ENCODE data around the gene KLHL41. TPM values are rescaled to one million over a fixed set of nuclear protein-coding genes. Genes with fewer than 3 reads are reported as not detected.

Gene KLHL41
- polyA plus RNA-seq, 1 donor (not counting 4 experiments of a cell fraction or from before 2014, with no cell fraction given) = 0.24 TPM

DNA sequence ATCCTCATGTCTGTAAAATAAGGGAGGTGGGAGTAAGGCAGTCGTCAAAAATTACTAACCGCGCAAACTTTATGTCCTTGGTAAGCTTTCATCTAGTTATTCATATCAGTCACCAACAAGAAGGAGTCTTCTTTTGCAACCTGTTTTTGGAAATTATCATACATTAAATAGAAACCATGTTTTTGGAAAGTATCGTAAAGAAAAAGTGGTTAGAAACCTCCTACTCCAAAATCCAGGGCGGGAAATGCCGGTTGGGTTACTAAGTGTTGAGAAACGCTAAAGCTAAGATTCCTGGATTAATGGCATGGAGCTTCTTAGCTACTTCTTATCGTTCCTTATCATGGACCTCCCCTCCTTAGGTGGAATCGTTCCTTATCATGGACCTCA lies 29.4 kb upstream of the KLHL41 start:
- TF ChIP-seq, protein P1, sequence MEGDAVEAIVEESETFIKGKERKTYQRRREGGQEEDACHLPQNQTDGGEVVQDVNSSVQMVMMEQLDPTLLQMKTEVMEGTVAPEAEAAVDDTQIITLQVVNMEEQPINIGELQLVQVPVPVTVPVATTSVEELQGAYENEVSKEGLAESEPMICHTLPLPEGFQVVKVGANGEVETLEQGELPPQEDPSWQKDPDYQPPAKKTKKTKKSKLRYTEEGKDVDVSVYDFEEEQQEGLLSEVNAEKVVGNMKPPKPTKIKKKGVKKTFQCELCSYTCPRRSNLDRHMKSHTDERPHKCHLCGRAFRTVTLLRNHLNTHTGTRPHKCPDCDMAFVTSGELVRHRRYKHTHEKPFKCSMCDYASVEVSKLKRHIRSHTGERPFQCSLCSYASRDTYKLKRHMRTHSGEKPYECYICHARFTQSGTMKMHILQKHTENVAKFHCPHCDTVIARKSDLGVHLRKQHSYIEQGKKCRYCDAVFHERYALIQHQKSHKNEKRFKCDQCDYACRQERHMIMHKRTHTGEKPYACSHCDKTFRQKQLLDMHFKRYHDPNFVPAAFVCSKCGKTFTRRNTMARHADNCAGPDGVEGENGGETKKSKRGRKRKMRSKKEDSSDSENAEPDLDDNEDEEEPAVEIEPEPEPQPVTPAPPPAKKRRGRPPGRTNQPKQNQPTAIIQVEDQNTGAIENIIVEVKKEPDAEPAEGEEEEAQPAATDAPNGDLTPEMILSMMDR (optimal IDR thresholded peaks at IDR 0.05 in 1 of 3, IDR thresholded peaks at IDR 0.05 in 1 of 3, conservative IDR thresholded peaks at IDR 0.05 in 1 of 3; ENCODE audit: extremely low read depth in 1 of 3, insufficient read depth in 2 of 3, low read length in 3 of 3) = no peak
- no peak for TF ChIP-seq EZH2 (IDR thresholded peaks at IDR 0.05; ENCODE audit: low read length)
- Histone ChIP-seq H3K9me3 (ENCODE audit: control insufficient read depth, low read depth, low read length) (no peaks in the 10 kb centered on the region), H3K4me1 (ENCODE audit: control insufficient read depth, extremely low read depth, insufficient read depth, low read length) (peaks cover 6% of the 10 kb centered on the region), H3K36me3 (ENCODE audit: control insufficient read depth in 2 of 2, extremely low read depth in 1 of 2, insufficient read depth in 2 of 2, low read length in 2 of 2) (peaks cover 0 to 3% of the 10 kb centered on the region in 2 experiments), H2AFZ (ENCODE audit: control insufficient read depth, low read length) (peak overlapping the region; percentile 99), H3K79me2 (ENCODE audit: control insufficient read depth, insufficient read depth, low read length) (no peaks in the 10 kb centered on the region), H3K4me3 (ENCODE audit: control insufficient read depth in 2 of 3, extremely low read depth in 1 of 3, insufficient read depth in 2 of 3, low read depth in 1 of 3, low read length in 3 of 3) (peak overlapping the region; percentile 63 to 73 (median 65)), H3K9me1 (ENCODE audit: control insufficient read depth, extremely low read depth, insufficient read depth, low read length) (no peaks in the 10 kb centered on the region), H3K4me2 (ENCODE audit: control insufficient read depth, extremely low read depth, insufficient read depth, low read depth, low read length) (peak overlapping the region; percentile 93), H3K27me3 (ENCODE audit: control insufficient read depth, extremely low read depth, insufficient read depth, low read length) (no peaks in the 10 kb centered on the region), H3K27ac (ENCODE audit: control insufficient read depth, insufficient read depth, low read length) (peak overlapping the region; percentile 58), H3K9ac (ENCODE audit: control insufficient read depth, extremely low read depth, insufficient read depth, low read length) (peak overlapping the region; percentile 80), H4K20me1 (ENCODE audit: control insufficient read depth, extremely low read depth, insufficient read depth, low read length) (no peaks in the 10 kb centered on the region)
- DNase-seq (ENCODE audit: low read depth, low spot score) = no peak
- peak; percentile 85 for FAIRE-seq
- dilution Hi-C loops (cut with MboI; ENCODE audit: extremely low pct_ligation_motif_present, low sequenced_read_pairs) = no loop called here

DNA sequence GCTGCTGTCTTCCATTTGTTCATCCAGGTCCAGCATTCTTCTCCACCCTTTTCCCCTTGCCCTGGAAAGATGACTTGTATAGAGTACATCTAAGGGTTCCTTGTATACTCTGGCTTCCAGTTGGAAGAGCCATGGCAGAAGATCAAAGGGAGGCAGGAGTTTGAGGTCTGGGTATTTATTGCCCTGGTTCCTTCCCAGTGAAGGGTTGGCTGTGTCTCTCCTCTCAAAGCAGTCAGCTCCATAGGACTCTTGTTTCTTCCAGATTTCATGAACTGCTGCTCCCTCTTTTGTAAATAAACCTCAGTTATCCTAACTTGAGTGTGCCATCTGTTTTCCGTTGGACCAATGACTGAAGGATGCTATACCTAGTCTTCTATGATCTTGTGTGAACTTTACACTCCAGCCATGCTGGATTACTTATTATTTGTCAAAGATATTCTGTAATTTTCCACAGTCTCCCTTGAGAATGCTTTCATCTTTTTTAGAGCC lies 23.8 kb upstream of the KLHL41 start:
- FAIRE-seq (no peak), DNase-seq (ENCODE audit: low read depth, low spot score) (no peak)
- Histone ChIP-seq H3K36me3 (ENCODE audit: control insufficient read depth in 2 of 2, extremely low read depth in 1 of 2, insufficient read depth in 2 of 2, low read length in 2 of 2) (peaks cover 0 to 3% of the 10 kb centered on the region in 2 experiments), H3K9me1 (ENCODE audit: control insufficient read depth, extremely low read depth, insufficient read depth, low read length) (no peaks in the 10 kb centered on the region), H3K79me2 (ENCODE audit: control insufficient read depth, insufficient read depth, low read length) (no peaks in the 10 kb centered on the region), H3K9ac (ENCODE audit: control insufficient read depth, extremely low read depth, insufficient read depth, low read length) (no peak overlapping the region), H4K20me1 (ENCODE audit: control insufficient read depth, extremely low read depth, insufficient read depth, low read length) (no peaks in the 10 kb centered on the region), H3K4me2 (ENCODE audit: control insufficient read depth, extremely low read depth, insufficient read depth, low read depth, low read length) (no peak overlapping the region), H2AFZ (ENCODE audit: control insufficient read depth, low read length) (no peak overlapping the region), H3K9me3 (ENCODE audit: control insufficient read depth, low read depth, low read length) (no peaks in the 10 kb centered on the region), H3K27me3 (ENCODE audit: control insufficient read depth, extremely low read depth, insufficient read depth, low read length) (no peaks in the 10 kb centered on the region), H3K4me3 (ENCODE audit: control insufficient read depth in 2 of 3, extremely low read depth in 1 of 3, insufficient read depth in 2 of 3, low read depth in 1 of 3, low read length in 3 of 3) (no peak overlapping the region), H3K27ac (ENCODE audit: control insufficient read depth, insufficient read depth, low read length) (no peak overlapping the region), H3K4me1 (ENCODE audit: control insufficient read depth, extremely low read depth, insufficient read depth, low read length) (no peaks in the 10 kb centered on the region)
- dilution Hi-C loops (cut with MboI; ENCODE audit: extremely low pct_ligation_motif_present, low sequenced_read_pairs) = no loop called here
- TF ChIP-seq, protein P1 (optimal IDR thresholded peaks at IDR 0.05 in 1 of 3, IDR thresholded peaks at IDR 0.05 in 1 of 3, conservative IDR thresholded peaks at IDR 0.05 in 1 of 3; ENCODE audit: extremely low read depth in 1 of 3, insufficient read depth in 2 of 3, low read length in 3 of 3) = no peak
- TF ChIP-seq EZH2 (IDR thresholded peaks at IDR 0.05; ENCODE audit: low read length) = no peak
